ENCODE results near the gene TUBB4A.

DNA sequence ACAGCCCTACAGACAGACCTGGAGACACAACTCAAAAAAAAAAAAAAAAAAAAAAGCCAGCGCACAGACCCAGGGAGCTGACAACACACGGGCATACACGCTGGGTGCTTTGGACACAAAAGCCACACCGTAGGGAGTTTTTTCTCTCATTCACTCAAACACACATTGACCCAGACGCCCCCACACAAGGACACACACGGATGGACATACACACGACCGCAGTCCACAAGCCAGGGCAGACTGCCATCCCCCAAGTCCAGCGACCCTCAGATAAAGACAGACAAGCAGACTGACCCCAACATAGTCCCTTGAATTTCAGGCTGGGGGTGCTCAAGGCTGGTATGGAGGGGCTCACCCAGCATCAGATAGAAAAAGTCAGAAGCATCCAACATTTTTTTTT, 12.0 kb upstream of the TUBB4A start:
- TF ChIP-seq, protein P1, sequence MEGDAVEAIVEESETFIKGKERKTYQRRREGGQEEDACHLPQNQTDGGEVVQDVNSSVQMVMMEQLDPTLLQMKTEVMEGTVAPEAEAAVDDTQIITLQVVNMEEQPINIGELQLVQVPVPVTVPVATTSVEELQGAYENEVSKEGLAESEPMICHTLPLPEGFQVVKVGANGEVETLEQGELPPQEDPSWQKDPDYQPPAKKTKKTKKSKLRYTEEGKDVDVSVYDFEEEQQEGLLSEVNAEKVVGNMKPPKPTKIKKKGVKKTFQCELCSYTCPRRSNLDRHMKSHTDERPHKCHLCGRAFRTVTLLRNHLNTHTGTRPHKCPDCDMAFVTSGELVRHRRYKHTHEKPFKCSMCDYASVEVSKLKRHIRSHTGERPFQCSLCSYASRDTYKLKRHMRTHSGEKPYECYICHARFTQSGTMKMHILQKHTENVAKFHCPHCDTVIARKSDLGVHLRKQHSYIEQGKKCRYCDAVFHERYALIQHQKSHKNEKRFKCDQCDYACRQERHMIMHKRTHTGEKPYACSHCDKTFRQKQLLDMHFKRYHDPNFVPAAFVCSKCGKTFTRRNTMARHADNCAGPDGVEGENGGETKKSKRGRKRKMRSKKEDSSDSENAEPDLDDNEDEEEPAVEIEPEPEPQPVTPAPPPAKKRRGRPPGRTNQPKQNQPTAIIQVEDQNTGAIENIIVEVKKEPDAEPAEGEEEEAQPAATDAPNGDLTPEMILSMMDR (conservative IDR thresholded peaks at IDR 0.05), result no peak
- no peak for TF ChIP-seq EZH2 (IDR thresholded peaks at IDR 0.05; ENCODE audit: low read depth)
